GM23338 (cell line): ENCODE results near the gene TEFM. TPM values are rescaled to one million over a fixed set of nuclear protein-coding genes. Genes with fewer than 3 reads are reported as not detected.

Source experiments
- ATAC-seq: fragments of 200-7000 bp; cut with Tn5 transposase; 3 replicates; pipeline ENCODE4 v1.9.1; 2020
- DNase-seq: peaks from one replicate; pipeline ENCODE4 v3.0.0-alpha.2; 2015; ENCODE audit warnings: low spot score
- H2AFZ ChIP-seq: fragments of 200-600 bp; sonication (generic); 2 replicates; pipeline ENCODE4 v1.8.0; 2016; ENCODE audit warnings: antibody characterized with exemption, mild to moderate bottlenecking, moderate library complexity
- H3F3A ChIP-seq: fragments of 200-600 bp; sonication (generic); replicated peaks from 2 replicates; pipeline ENCODE4 v1.8.0; 2017; ENCODE audit warnings: antibody characterized with exemption, mixed run types, low read depth
- H3K27ac ChIP-seq: fragments of 200-600 bp; sonication (generic); 2 replicates; pipeline ENCODE4 v1.6.1; 2016; ENCODE audit warnings: low read depth
- H3K27me3 ChIP-seq: fragments of 200-600 bp; sonication (generic); 2 replicates; pipeline ENCODE4 v1.8.0; 2016; ENCODE audit warnings: mild to moderate bottlenecking, mixed run types, moderate library complexity; ENCODE audit not compliant: insufficient read depth
- H3K36me3 ChIP-seq: fragments of 200-600 bp; sonication (generic); 2 replicates; pipeline ENCODE4 v1.8.0; 2016; ENCODE audit warnings: mild to moderate bottlenecking; ENCODE audit not compliant: insufficient read depth
- H3K4me1 ChIP-seq: fragments of 200-600 bp; sonication (generic); 2 replicates; pipeline ENCODE4 v1.8.0; 2016; ENCODE audit warnings: mild to moderate bottlenecking, moderate library complexity; ENCODE audit not compliant: insufficient read depth
- H3K4me2 ChIP-seq: fragments of 200-600 bp; sonication (generic); 2 replicates; pipeline ENCODE4 v1.7.1; 2017; ENCODE audit warnings: mixed run types
- H3K4me3 ChIP-seq: fragments of 200-600 bp; sonication (generic); 2 replicates; pipeline ENCODE4 v1.6.1; 2016; ENCODE audit warnings: mixed run types
- H3K79me2 ChIP-seq: fragments of 200-600 bp; sonication (generic); replicated peaks from 2 replicates; pipeline ENCODE4 v1.8.0; 2017; ENCODE audit warnings: mild to moderate bottlenecking; ENCODE audit not compliant: insufficient read depth
- H3K9me2 ChIP-seq: fragments of 200-600 bp; sonication (generic); 2 replicates; pipeline ENCODE4 v1.8.0; 2017; ENCODE audit not compliant: insufficient read depth
- H4K20me1 ChIP-seq: fragments of 200-600 bp; sonication (generic); replicated peaks from 2 replicates; pipeline ENCODE4 v1.8.0; 2017; ENCODE audit warnings: mild to moderate bottlenecking; ENCODE audit not compliant: insufficient read depth
- H3K27ac Mint-ChIP-seq: 2 replicates; pipeline ENCODE4 v1.8.0; 2020; ENCODE audit warnings: inconsistent platforms, mild to moderate bottlenecking, moderate library complexity, mixed read lengths
- H3K27me3 Mint-ChIP-seq: 3 replicates; pipeline ENCODE4 v1.8.0; 2022; ENCODE audit warnings: low read depth, mild to moderate bottlenecking, moderate library complexity, mixed read lengths, inconsistent platforms; ENCODE audit not compliant: insufficient read depth, poor library complexity
- H3K36me3 Mint-ChIP-seq: 3 replicates; pipeline ENCODE4 v1.8.0; 2021; ENCODE audit warnings: low read depth, mild to moderate bottlenecking, inconsistent platforms, moderate library complexity, mixed read lengths
- H3K4me1 Mint-ChIP-seq: 3 replicates; pipeline ENCODE4 v1.8.0; 2020; ENCODE audit warnings: mild to moderate bottlenecking, inconsistent platforms, mixed read lengths
- H3K4me3 Mint-ChIP-seq: 3 replicates; pipeline ENCODE4 v1.8.0; 2021; ENCODE audit warnings: moderate library complexity, mild to moderate bottlenecking, inconsistent platforms, mixed read lengths
- H3K9me3 Mint-ChIP-seq: 3 replicates; pipeline ENCODE4 v1.8.0; 2020; ENCODE audit warnings: moderate library complexity, mild to moderate bottlenecking, inconsistent platforms, mixed read lengths
- CREB1 ChIP-seq: fragments of 250-450 bp; sonication (Bioruptor Pico); IDR thresholded peaks from 2 replicates; pipeline ENCODE4 v1.5.0; 2020; ENCODE audit warnings: low read depth, mild to moderate bottlenecking, moderate library complexity
- EZH2 ChIP-seq: fragments of 200-600 bp; sonication (generic); IDR thresholded peaks from one replicate; pipeline ENCODE4 v1.8.0; 2017; ENCODE audit warnings: antibody characterized with exemption, mild to moderate bottlenecking, low read depth; ENCODE audit not compliant: unreplicated experiment
- EZH2phosphoT487 ChIP-seq: fragments of 200-600 bp; sonication (generic); IDR thresholded peaks from one replicate; pipeline ENCODE4 v1.8.1; 2018; ENCODE audit warnings: antibody characterized with exemption; ENCODE audit not compliant: unreplicated experiment
- REST ChIP-seq: IDR thresholded peaks from one replicate; pipeline ENCODE4 v1.6.1; 2018; ENCODE audit warnings: antibody characterized with exemption; ENCODE audit not compliant: unreplicated experiment
- STAT1 ChIP-seq: IDR thresholded peaks from one replicate; pipeline ENCODE4 v1.6.1; 2016; ENCODE audit warnings: antibody characterized with exemption; ENCODE audit not compliant: unreplicated experiment
- ZNF114 ChIP-seq: fragments of 250-450 bp; sonication (Bioruptor Pico); IDR thresholded peaks from 2 replicates; pipeline ENCODE4 v1.5.0; 2020; ENCODE audit warnings: mild to moderate bottlenecking, moderate library complexity
- ZNF331 ChIP-seq: fragments of 250-450 bp; sonication (Bioruptor Pico); IDR thresholded peaks from 2 replicates; pipeline ENCODE4 v1.5.0; 2020; ENCODE audit warnings: low read depth, mild to moderate bottlenecking, moderate library complexity
- ZNF462 ChIP-seq: fragments of 250-450 bp; sonication (Bioruptor Pico); IDR thresholded peaks from 2 replicates; pipeline ENCODE4 v1.5.0; 2020; ENCODE audit warnings: mild to moderate bottlenecking, moderate library complexity
- polyA plus RNA-seq: library from polyadenylated mRNA; unstranded; fragments of >200 nt; fragmentation: Nextera tagmentation; extraction: Ambion mirVana; gene quantifications from 2 replicates; pipeline ENCODE4 v1.2.1, GENCODE V29; 2016
- total RNA-seq: library from RNA; depleted of rRNA; stranded (reverse); fragments of >200 nt; shearing (Covaris generic); gene quantifications from 2 replicates; pipeline ENCODE4 v1.2.3, GENCODE V29; 2014

Gene TEFM
- total and polyA plus RNA-seq, 2 experiments from 2014 or later = 15.9 to 33.3 TPM

- Mint-ChIP-seq H3K36me3 (no peaks in the 10 kb centered on the region), H3K4me3 (no peak overlapping the region), H3K9me3 (no peaks in the 10 kb centered on the region), H3K4me1 (no peaks in the 10 kb centered on the region), H3K27me3 (peaks cover 14% of the 10 kb centered on the region), H3K27ac (no peak overlapping the region)
- no peak for ATAC-seq
- no peaks in the 10 kb centered on the region for H3K36me3 ChIP-seq
- no peaks in the 10 kb centered on the region for H3F3A ChIP-seq
- H4K20me1 ChIP-seq = no peaks in the 10 kb centered on the region
- 0 out of 2 replicates have a peak, but pooled peaks cover 2% of the 10 kb centered on the region for H3K9me2 ChIP-seq
- H2AFZ ChIP-seq = no peak overlapping the region
- TF ChIP-seq ZNF114 (CRISPR knock-in tag) = no peak
- TF ChIP-seq ZNF331 (CRISPR knock-in tag) = no peak
- TF ChIP-seq EZH2 = no peak
- TF ChIP-seq ZNF462 = no peak
- no peak overlapping the region for H3K27ac ChIP-seq
- no peaks in the 10 kb centered on the region for H3K4me1 ChIP-seq
- H3K4me2 ChIP-seq = no peak overlapping the region
- no peaks in the 10 kb centered on the region for H3K79me2 ChIP-seq
- no peak for DNase-seq
- H3K27me3 ChIP-seq = peaks cover 7% of the 10 kb centered on the region
- H3K4me3 ChIP-seq = no peak overlapping the region
Measured at GRCh38 chr17:30929081-30929633, 23.1 kb upstream of the TEFM start.

GRCh38 chr17:30928584-30928983, 22.5 kb upstream of the TEFM start:
- Histone ChIP-seq H3K36me3 (no peaks in the 10 kb centered on the region), H4K20me1 (no peaks in the 10 kb centered on the region), H3K79me2 (no peaks in the 10 kb centered on the region), H3K4me2 (no peak overlapping the region), H2AFZ (no peak overlapping the region), H3F3A (no peaks in the 10 kb centered on the region), H3K4me3 (no peak overlapping the region), H3K27me3 (peaks cover 13% of the 10 kb centered on the region), H3K4me1 (no peaks in the 10 kb centered on the region), H3K27ac (no peak overlapping the region), H3K9me2 (0 out of 2 replicates have a peak, but pooled peaks cover 2% of the 10 kb centered on the region)
- DNase-seq = no peak
- no peaks in the 10 kb centered on the region for H3K9me3 Mint-ChIP-seq
- no peak for ATAC-seq
- no peak overlapping the region for H3K27ac Mint-ChIP-seq
- peaks cover 18% of the 10 kb centered on the region for H3K27me3 Mint-ChIP-seq
- H3K4me1 Mint-ChIP-seq = no peaks in the 10 kb centered on the region
- no peak overlapping the region for H3K4me3 Mint-ChIP-seq
- TF ChIP-seq ZNF331 (CRISPR knock-in tag) (no peak), CREB1 (no peak), EZH2phosphoT487 (no peak), STAT1 (no peak), REST (no peak), EZH2 (no peak)
- H3K36me3 Mint-ChIP-seq = no peaks in the 10 kb centered on the region
